MM.1S (cell line): ENCODE measurements around the gene ORC4.

Source experiments
- CTCF ChIP-seq: fragments of 300-600 bp; sonication (generic); IDR thresholded peaks from 2 replicates; pipeline ENCODE4 v1.5.1; 2016; ENCODE audit warnings: antibody characterized with exemption, low read length, mixed read lengths
- EZH2 ChIP-seq: fragments of 300-600 bp; sonication (generic); optimal IDR thresholded peaks from 2 replicates; pipeline ENCODE3; 2017; ENCODE audit warnings: low read depth, mild to moderate bottlenecking, antibody characterized with exemption, low read length, mixed read lengths

GRCh38 chr2:148065936-148066335 lies 45.4 kb upstream of the ORC4 start:
- no peak for TF ChIP-seq CTCF
- TF ChIP-seq EZH2 = no peak
